Thyroid gland (tissue), 4 donors: ENCODE data around the gene GLP1R.

Experiments used
- CTCF ChIP-seq, 6 experiments: fragments of 200-600 bp in 3 of 6; fragments of 450-650 bp in 3 of 6; sonication (generic) in 3 of 6; IDR thresholded peaks; one replicate each; pipeline ENCODE4 v1.5.1; 2016 to 2019; ENCODE audit warnings: antibody characterized with exemption in 6 of 6, mild to moderate bottlenecking in 2 of 6, inconsistent platforms in 1 of 6, moderate library complexity in 1 of 6
- POLR2A ChIP-seq, 2 donors: fragments of 450-650 bp; IDR thresholded peaks; one replicate each; pipeline ENCODE4 v1.6.1; 2017; ENCODE audit warnings: antibody characterized with exemption in 2 of 2, mild to moderate bottlenecking in 2 of 2, moderate library complexity in 1 of 2

- TF ChIP-seq POLR2A (IDR thresholded peaks at IDR 0.05) (no peak), CTCF (IDR thresholded peaks at IDR 0.05) (no peak)
Measured at GRCh38 chr6:39003072-39003471, 45.5 kb upstream of the GLP1R start.
